Measurements from ENCODE around the gene TBL3.
A peak's percentile ranks its signal among the peaks of the same experiment; 100 is the strongest.

Gene TBL3

GRCh38 chr16:1963806-1964505 is 7.9 kb upstream of the TBL3 start:
- DNase-seq (ENCODE audit: extremely low read depth in 1 of 2, low read depth in 1 of 2): no peak

DNA sequence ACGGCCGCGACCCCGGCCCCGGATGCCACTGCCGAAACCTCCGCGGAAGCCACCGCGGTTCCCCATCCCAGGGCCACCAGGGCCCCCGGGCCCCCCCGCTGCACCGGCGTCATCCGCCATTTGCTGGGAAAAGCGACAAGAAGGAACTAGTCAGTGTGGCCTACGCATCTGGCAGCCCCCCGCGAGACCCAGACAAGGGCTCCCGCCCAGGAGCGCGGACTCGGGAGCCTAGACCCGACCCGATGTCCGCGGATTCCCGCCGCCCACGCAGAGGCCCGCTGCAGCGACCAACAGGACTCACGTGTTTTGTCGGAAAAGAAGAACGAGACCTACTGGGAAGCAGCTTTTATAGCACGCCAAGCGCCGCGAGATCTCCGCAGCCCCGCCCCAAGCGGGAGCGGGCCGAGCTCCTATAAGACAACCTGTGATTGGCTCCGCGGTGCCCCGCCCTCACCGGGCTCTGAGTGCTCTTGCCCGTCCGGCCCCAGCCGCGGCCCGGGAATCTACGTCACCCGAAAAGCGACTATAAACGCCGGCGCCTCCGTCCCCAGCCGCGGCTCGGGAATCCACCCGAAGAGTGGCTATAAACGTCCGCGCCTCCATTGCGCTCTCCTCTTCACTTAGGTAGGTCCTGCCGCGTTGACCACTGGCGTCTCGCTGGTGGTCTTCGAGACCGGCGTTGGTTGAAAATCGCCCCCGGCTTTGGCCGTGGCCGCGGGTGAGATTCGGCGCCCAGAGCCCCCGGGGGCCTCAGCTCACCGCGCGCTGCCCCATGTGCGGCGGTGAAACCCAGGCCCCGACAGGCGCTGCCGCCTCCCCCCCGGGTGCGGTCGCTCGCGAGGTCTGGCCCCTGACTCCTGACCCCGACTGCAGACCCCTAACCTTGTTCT is 7.1 kb upstream of the TBL3 start, which contains the start of gene RPS2:
RPS2 (minus strand) TSS at position 321 of the 890 bp plus-strand sequence; CDS start at position 120, 201 bp downstream.
- peak; percentile 94 to 95 for DNase-seq (ENCODE audit: extremely low read depth in 1 of 2, low read depth in 1 of 2)

- DNase-seq (ENCODE audit: extremely low read depth in 1 of 2, low read depth in 1 of 2): no peak
Measured at GRCh38 chr16:1965396-1966001, 6.4 kb upstream of the TBL3 start.

- no peak for DNase-seq (ENCODE audit: extremely low read depth in 1 of 2, low read depth in 1 of 2)
Measured at GRCh38 chr16:1966460-1966859, 5.4 kb upstream of the TBL3 start, which contains the start of gene RNF151. TSS of gene RNF151 (plus strand) at chr16:1966856. CDS start at chr16:1966882, 26 bp downstream.

GRCh38 chr16:1968146-1968953 is 3.5 kb upstream of the TBL3 start:
- no peak for DNase-seq (ENCODE audit: extremely low read depth in 1 of 2, low read depth in 1 of 2)

- DNase-seq (ENCODE audit: extremely low read depth in 1 of 2, low read depth in 1 of 2): no peak
Measured at GRCh38 chr16:1972490-1972877, 631 bp downstream of the TBL3 start.

DNA sequence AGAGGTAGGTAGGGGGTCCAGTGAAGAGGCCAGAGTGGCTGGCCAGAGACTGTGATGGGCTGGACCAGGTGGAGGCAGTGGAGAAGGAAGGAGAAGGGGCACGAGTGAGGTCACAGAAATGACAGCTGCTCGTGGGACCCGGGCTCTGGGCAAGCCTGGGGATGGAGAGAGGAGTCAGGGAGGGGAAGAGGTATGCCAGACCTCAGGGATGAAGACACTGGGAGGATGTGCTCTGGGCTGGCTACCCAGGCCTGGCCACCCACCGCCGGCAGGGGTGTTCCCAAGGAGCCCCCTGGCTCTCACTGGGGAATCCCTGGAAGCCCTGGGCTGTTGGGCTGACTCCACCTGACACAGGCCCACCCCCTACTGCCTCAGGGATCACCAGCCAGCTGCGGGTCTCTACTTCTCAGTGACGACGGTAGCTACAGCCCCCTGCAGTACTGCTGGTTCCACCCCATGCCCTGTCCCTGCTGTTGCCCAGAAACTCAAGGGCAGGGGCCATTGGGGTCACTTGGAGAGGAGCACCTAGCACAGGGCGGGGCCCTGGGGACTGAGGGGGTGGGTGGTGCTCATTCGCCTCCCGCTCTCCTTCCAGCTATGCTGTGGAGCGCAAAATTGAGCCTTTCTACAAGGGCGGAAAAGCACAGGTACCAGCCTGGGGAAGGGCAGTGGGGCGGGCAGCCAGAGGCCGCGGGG is 1.8 kb downstream of the TBL3 start:
- no peak for DNase-seq (ENCODE audit: extremely low read depth in 1 of 2, low read depth in 1 of 2)

- no peak for DNase-seq (ENCODE audit: extremely low read depth in 1 of 2, low read depth in 1 of 2)
Measured at GRCh38 chr16:1974157-1975070, 2.6 kb downstream of the TBL3 start.

DNA sequence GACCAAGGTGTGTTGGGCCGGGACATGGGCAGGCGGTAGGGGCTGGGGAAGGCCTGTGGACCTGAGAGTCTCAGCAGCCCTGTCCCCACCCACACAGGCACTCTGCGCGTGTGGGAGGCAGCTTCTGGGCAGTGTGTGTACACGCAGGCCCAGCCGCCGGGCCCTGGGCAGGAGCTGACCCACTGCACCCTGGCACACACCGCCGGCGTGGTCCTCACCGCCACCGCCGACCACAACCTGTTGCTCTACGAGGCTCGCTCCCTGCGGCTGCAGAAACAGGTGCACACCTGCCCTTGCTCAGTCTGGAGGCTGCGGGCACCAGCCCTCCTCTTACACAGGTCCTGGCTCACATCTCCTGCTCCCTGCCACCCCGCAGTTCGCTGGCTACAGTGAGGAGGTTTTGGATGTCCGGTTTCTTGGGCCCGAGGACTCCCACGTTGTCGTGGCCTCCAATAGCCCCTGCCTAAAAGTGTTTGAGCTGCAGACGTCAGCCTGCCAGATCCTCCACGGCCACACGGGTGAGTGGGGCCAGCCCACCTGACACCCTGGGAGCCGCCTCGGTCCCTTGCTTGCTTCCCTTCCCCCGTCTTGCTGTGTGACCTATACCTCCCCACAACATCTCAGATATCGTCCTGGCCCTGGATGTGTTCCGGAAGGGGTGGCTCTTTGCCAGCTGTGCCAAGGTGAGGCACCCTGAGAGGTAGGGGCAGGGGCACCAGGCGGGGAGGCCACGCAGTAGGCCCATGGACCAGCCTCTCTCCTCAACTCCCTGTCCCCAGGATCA is 3.8 kb downstream of the TBL3 start:
- DNase-seq (ENCODE audit: extremely low read depth in 1 of 2, low read depth in 1 of 2): no peak

DNA sequence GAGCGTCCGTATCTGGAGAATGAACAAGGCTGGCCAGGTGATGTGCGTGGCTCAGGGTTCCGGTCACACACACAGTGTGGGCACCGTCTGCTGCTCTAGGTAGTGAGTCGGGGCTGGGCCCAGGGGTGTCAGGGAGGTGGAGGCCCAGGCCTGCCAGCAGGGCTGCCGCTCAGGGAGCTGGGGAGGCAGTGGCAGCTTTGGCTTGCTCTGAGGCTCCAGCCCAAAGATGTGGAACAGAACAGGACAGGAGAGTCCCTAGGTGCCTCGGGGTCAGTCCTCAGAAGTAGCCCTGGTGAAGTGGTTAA is 4.3 kb downstream of the TBL3 start:
- DNase-seq (ENCODE audit: extremely low read depth in 1 of 2, low read depth in 1 of 2): no peak

DNA sequence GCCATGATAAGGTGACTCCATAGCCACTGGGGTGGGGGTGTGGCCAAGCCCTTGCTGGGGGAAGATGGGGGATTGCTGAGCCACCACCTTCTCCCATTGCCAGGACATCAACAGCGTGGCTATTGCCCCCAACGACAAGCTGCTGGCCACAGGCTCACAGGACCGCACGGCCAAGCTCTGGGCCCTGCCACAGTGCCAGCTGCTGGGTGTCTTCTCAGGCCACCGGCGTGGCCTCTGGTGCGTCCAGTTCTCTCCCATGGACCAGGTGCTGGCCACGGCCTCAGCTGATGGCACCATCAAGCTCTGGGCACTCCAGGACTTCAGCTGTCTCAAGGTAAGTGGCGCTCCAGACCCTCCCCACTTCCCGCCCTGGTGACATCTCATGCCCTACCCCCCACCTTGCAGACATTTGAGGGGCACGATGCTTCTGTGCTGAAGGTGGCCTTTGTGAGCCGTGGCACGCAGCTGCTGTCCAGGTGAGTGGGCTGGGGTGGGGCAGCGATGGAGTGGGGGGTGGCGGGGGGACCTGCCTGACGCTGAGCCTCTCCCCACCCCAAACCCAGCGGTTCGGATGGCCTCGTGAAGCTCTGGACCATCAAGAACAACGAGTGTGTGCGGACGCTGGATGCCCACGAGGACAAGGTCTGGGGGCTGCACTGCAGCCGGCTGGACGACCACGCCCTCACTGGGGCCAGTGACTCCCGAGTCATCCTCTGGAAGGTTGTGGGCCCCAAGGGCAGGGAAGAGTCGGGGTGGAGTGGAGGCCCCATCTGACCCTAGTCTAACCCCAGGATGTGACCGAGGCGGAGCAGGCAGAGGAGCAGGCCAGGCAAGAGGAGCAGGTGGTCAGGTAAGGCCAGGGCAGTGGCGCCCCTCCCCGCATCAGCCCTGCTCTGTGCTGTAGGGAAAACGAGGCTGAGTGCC is 5.4 kb downstream of the TBL3 start:
- DNase-seq (ENCODE audit: extremely low read depth in 1 of 2, low read depth in 1 of 2): no peak

- DNase-seq (ENCODE audit: extremely low read depth in 1 of 2, low read depth in 1 of 2): no peak
Measured at GRCh38 chr16:1977875-1978268, 6.0 kb downstream of the TBL3 start.

DNA sequence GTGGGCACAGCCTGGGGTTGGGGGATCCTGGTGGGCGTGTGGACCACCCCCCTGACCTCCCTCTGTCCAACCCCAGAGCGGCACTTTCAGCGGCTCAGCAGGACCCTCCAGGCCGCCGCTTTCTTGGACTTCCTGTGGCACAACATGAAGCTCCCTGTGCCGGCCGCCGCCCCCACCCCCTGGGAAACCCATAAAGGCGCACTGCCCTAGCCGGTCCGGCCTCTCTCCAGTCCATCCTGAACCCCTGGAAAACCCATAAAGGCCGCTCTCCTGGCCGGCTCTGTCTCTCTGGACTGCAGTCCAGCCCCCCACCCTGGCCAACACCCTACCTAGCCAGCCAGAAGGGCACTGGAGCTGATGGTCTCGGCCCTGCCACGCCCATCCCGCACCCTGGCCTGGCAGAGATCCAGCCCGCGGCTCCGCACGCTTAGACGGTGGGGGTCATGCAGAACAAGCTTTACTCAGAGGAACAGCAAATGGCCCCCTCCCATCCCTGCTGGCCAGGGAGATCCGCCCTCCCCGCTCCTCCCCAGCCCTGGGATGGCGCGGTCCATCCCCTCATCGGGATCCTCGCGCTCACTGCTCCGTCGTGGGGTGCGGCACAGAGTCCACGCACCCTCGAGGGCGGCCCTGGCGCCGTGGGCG is 6.7 kb downstream of the TBL3 start:
- no peak for DNase-seq (ENCODE audit: extremely low read depth in 1 of 2, low read depth in 1 of 2)

DNA sequence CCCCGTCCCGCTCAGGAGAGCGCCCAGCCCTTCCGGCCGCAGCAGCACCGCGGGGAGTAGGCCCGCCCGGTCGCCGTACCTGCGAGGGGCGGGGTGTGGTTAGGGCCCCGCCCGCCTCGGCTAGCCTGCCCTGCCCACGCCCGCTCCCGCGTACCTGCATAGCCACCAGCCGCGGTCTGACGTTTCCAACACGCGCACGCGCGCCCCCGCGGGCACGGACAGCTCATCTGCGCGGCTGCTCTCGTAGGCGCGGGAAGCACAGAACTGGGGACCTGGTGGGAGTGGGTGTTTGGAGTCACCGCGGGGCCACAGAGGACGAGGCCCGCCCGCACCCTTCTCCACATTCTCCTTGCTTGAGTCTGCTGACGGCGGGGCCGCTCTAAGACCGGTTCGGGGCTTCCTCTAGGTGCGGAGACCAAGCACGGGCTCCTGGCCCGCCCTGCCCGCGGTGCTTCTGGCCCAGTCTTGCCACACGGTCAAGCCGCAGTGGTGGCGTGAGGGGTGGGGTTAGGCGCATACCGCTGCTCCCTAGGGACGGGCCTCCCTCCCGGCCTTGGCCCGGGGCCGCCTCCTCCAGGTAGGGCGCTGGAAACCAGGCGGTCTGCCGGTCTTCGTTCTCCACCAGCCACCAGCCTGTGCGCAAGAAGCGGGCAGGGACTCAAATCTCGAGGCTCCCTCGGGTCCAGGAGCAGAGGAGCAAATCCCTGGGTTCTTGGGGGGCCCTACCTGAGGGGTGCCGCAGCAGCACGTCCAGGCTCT is 7.6 kb downstream of the TBL3 start:
- DNase-seq (ENCODE audit: extremely low read depth in 1 of 2, low read depth in 1 of 2): no peak

DNA sequence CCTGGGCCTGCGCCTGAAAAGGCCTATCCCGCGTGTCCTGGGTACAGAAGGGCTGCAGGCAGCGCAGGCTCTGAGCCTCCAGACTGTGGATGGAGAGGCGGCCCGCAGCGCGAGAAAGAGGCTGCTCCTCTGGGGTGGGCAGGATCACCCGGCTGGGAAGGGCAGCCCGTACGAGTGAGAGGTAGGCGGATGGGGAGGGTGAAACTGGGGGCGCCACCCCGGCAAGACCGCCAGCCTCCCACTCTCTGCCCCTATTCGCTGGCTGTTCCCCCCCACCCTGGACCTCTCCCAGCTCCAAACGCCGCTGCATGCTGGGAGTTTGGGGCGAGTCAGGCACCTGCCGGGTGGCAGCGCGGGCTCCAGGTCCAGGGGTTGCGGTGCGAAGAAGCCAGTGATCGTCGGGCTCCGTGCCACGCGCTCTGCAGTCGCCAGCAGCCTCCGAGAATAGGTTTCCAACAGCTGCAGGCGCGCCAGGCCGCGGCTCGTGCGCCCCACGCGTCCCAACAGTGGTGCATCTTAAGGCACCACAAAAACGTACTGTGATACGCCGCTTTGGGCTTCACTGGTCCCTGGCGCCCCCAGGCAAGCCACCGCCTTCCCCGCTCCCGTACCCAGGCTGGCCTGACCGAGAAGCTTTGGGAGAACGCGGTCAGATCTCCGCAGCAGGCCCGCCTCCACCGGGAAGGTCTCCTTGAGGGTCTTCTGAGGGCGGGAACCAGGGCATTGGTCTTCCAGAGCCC is 8.3 kb downstream of the TBL3 start:
- DNase-seq (ENCODE audit: extremely low read depth in 1 of 2, low read depth in 1 of 2): no peak

DNA sequence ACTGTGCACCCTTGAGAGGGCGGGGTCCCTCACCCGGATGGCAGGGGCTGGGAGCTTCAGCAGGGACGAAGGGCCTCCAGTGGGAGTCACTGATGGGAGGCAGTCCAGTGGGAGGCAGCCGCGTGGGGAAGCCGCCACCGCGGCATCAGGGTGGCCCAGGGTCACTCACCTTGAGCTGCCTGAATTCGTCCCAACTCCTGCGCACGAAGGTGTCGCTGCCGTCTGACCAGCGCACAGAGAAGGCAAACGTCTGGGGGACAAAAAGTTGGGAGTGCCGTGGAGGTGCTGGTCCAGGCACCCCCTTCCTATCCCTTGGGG is 8.9 kb downstream of the TBL3 start:
- no peak for DNase-seq (ENCODE audit: extremely low read depth in 1 of 2, low read depth in 1 of 2)

Measured in activated CD8-positive, alpha-beta memory T cell treated with anti-CD3 and anti-CD28 coated beads for 1 hour (primary cell).